ENCODE measurements around the gene SDK1. TPM values are rescaled to one million over a fixed set of nuclear protein-coding genes. Genes with fewer than 3 reads are reported as not detected.
A peak's percentile ranks its signal among the peaks of the same experiment; 100 is the strongest.

The SDK1 gene
- total RNA-seq, 1 experiment from 2014 or later: 6.0 TPM

GRCh38 chr7:3975371-3975770 is 674.3 kb downstream of the SDK1 start:
- Histone ChIP-seq H3K27me3 (no peaks in the 10 kb centered on the region), H3K4me3 (no peak overlapping the region), H3K27ac (no peak overlapping the region), H3K9me3 (replicated peaks) (0 out of 2 replicates have a peak, but pooled peaks cover 2% of the 10 kb centered on the region), H3K4me1 (no peaks in the 10 kb centered on the region), H3K36me3 (0 out of 2 replicates have a peak, but pooled peaks cover 4% of the 10 kb centered on the region)
- DNase-seq: no peak

- no peak for DNase-seq
- H3K4me1 ChIP-seq: no peaks in the 10 kb centered on the region
- no peak overlapping the region for H3K27ac ChIP-seq
- no peak overlapping the region for H3K4me3 ChIP-seq
- 0 out of 2 replicates have a peak, but pooled peaks cover 2% of the 10 kb centered on the region for H3K9me3 ChIP-seq (replicated peaks)
- 0 out of 2 replicates have a peak, but pooled peaks cover 4% of the 10 kb centered on the region for H3K36me3 ChIP-seq
- no peaks in the 10 kb centered on the region for H3K27me3 ChIP-seq
Measured at GRCh38 chr7:3977391-3977790, 676.3 kb downstream of the SDK1 start.

GRCh38 chr7:3978839-3979238 is 677.8 kb downstream of the SDK1 start:
- Histone ChIP-seq H3K36me3 (0 out of 2 replicates have a peak, but pooled peaks cover 4% of the 10 kb centered on the region), H3K27ac (no peak overlapping the region), H3K9me3 (replicated peaks) (0 out of 2 replicates have a peak, but pooled peaks cover 2% of the 10 kb centered on the region), H3K4me3 (no peak overlapping the region), H3K27me3 (no peaks in the 10 kb centered on the region), H3K4me1 (no peaks in the 10 kb centered on the region)
- no peak for DNase-seq

- Histone ChIP-seq H3K27me3 (no peaks in the 10 kb centered on the region), H3K36me3 (0 out of 2 replicates have a peak, but pooled peaks cover under 1% of the 10 kb centered on the region), H3K4me3 (no peak overlapping the region), H3K4me1 (no peaks in the 10 kb centered on the region), H3K9me3 (replicated peaks) (0 out of 2 replicates have a peak, but pooled peaks cover 2% of the 10 kb centered on the region), H3K27ac (no peak overlapping the region)
- DNase-seq: no peak
Measured at GRCh38 chr7:3979611-3980299, 678.7 kb downstream of the SDK1 start.

- Histone ChIP-seq H3K4me1 (no peaks in the 10 kb centered on the region), H3K4me3 (no peak overlapping the region), H3K27ac (no peak overlapping the region), H3K36me3 (no peaks in the 10 kb centered on the region), H3K9me3 (replicated peaks) (no peaks in the 10 kb centered on the region), H3K27me3 (no peaks in the 10 kb centered on the region)
- no peak for DNase-seq
Measured at GRCh38 chr7:3980300-3980643, 679.2 kb downstream of the SDK1 start.

- Histone ChIP-seq H3K9me3 (replicated peaks) (no peaks in the 10 kb centered on the region), H3K27ac (no peak overlapping the region), H3K36me3 (no peaks in the 10 kb centered on the region), H3K27me3 (no peaks in the 10 kb centered on the region), H3K4me3 (no peak overlapping the region), H3K4me1 (no peaks in the 10 kb centered on the region)
- no peak for DNase-seq
Measured at GRCh38 chr7:3981281-3981680, 680.2 kb downstream of the SDK1 start.

GRCh38 chr7:3984456-3984855 is 683.4 kb downstream of the SDK1 start:
- no peaks in the 10 kb centered on the region for H3K4me1 ChIP-seq
- no peak for DNase-seq
- no peaks in the 10 kb centered on the region for H3K27me3 ChIP-seq
- no peaks in the 10 kb centered on the region for H3K36me3 ChIP-seq
- H3K9me3 ChIP-seq (replicated peaks): no peaks in the 10 kb centered on the region
- no peak overlapping the region for H3K4me3 ChIP-seq
- no peak overlapping the region for H3K27ac ChIP-seq

GRCh38 chr7:3986927-3987326 is 685.9 kb downstream of the SDK1 start:
- H3K27me3 ChIP-seq: no peaks in the 10 kb centered on the region
- no peaks in the 10 kb centered on the region for H3K36me3 ChIP-seq
- no peaks in the 10 kb centered on the region for H3K4me1 ChIP-seq
- no peaks in the 10 kb centered on the region for H3K9me3 ChIP-seq (replicated peaks)
- no peak overlapping the region for H3K4me3 ChIP-seq
- no peak overlapping the region for H3K27ac ChIP-seq
- no peak for DNase-seq

- H3K27me3 ChIP-seq: no peaks in the 10 kb centered on the region
- H3K9me3 ChIP-seq (replicated peaks): no peaks in the 10 kb centered on the region
Measured at GRCh38 chr7:3987426-3987927, 686.4 kb downstream of the SDK1 start.

GRCh38 chr7:3989723-3990122 is 688.7 kb downstream of the SDK1 start:
- H3K4me3 ChIP-seq: no peak overlapping the region
- H3K36me3 ChIP-seq: no peaks in the 10 kb centered on the region
- no peaks in the 10 kb centered on the region for H3K9me3 ChIP-seq (replicated peaks)
- no peak for DNase-seq
- H3K27ac ChIP-seq: no peak overlapping the region
- H3K27me3 ChIP-seq: no peaks in the 10 kb centered on the region
- H3K4me1 ChIP-seq: no peaks in the 10 kb centered on the region

More at GRCh38 chr7:3987426-3987927, 686.4 kb downstream of the SDK1 start:
- Histone ChIP-seq H3K4me1 (no peaks in the 10 kb centered on the region), H3K36me3 (no peaks in the 10 kb centered on the region), H3K27ac (no peak overlapping the region), H3K4me3 (no peak overlapping the region)
- no peak for DNase-seq

- Histone ChIP-seq H3K27me3 (no peaks in the 10 kb centered on the region), H3K27ac (no peak overlapping the region), H3K36me3 (no peaks in the 10 kb centered on the region), H3K4me3 (no peak overlapping the region), H3K4me1 (peaks cover 4% of the 10 kb centered on the region; the same call in 1 of the 2 replicates), H3K9me3 (replicated peaks) (no peaks in the 10 kb centered on the region)
- DNase-seq: no peak
Measured at GRCh38 chr7:3991731-3992231, 690.7 kb downstream of the SDK1 start.

- DNase-seq: no peak
- H3K9me3 ChIP-seq (replicated peaks): no peaks in the 10 kb centered on the region
- H3K4me3 ChIP-seq: no peak overlapping the region
- no peak overlapping the region for H3K27ac ChIP-seq
- H3K27me3 ChIP-seq: no peaks in the 10 kb centered on the region
- H3K4me1 ChIP-seq: peaks cover 9% of the 10 kb centered on the region
- H3K36me3 ChIP-seq: no peaks in the 10 kb centered on the region
Measured at GRCh38 chr7:3992841-3993240, 691.8 kb downstream of the SDK1 start.

GRCh38 chr7:3994764-3995163 is 693.7 kb downstream of the SDK1 start:
- Histone ChIP-seq H3K4me1 (peaks cover 17% of the 10 kb centered on the region), H3K9me3 (replicated peaks) (no peaks in the 10 kb centered on the region), H3K27me3 (no peaks in the 10 kb centered on the region), H3K27ac (no peak overlapping the region), H3K4me3 (no peak overlapping the region), H3K36me3 (no peaks in the 10 kb centered on the region)
- DNase-seq: no peak

GRCh38 chr7:3995187-3995586 is 694.1 kb downstream of the SDK1 start:
- H3K36me3 ChIP-seq: no peaks in the 10 kb centered on the region
- no peak overlapping the region for H3K4me3 ChIP-seq
- peaks cover 17% of the 10 kb centered on the region for H3K4me1 ChIP-seq

GRCh38 chr7:3998060-3998459 is 697.0 kb downstream of the SDK1 start:
- Histone ChIP-seq H3K9me3 (replicated peaks) (no peaks in the 10 kb centered on the region), H3K36me3 (no peaks in the 10 kb centered on the region), H3K27ac (peak overlapping the region; percentile 52), H3K4me3 (peak overlapping the region; percentile 28), H3K4me1 (peaks cover 17% of the 10 kb centered on the region), H3K27me3 (no peaks in the 10 kb centered on the region)
- DNase-seq: peak; percentile 92 to 93

More at GRCh38 chr7:3995187-3995586, 694.1 kb downstream of the SDK1 start:
- H3K9me3 ChIP-seq (replicated peaks): no peaks in the 10 kb centered on the region
- H3K27me3 ChIP-seq: no peaks in the 10 kb centered on the region
- peak in 1 of 2 experiments; percentile 12 for DNase-seq
- H3K27ac ChIP-seq: no peak overlapping the region

Data from SJCRH30 (cell line).